Activated naive CD4-positive, alpha-beta T cell treated with anti-CD3 and anti-CD28 coated beads for 36 hours (primary cell): ENCODE results near the gene ROM1. TPM values are rescaled to one million over a fixed set of nuclear protein-coding genes. Genes with fewer than 3 reads are reported as not detected.
"Not testable (repeated sequence)": the region's sequence is repeated elsewhere in the genome, so short reads cannot be mapped to it uniquely, and the experiment has no call there.

ENCODE experiments used
- CTCF ChIA-PET: fragments of 350-600 bp; sonication (Branson Sonifier 250); formaldehyde crosslinking; loops from one replicate; lab custom pipeline; 2021; ENCODE audit warnings: antibody characterized with exemption; lab: Charles Lee
- DNase-seq: peaks from one replicate; pipeline ENCODE4 v3.0.0-alpha.2; 2020
- H3K27ac Mint-ChIP-seq: one replicate; pipeline ENCODE4 v1.8.0; 2021; ENCODE audit warnings: mild to moderate bottlenecking, mixed read lengths
- H3K27me3 Mint-ChIP-seq: one replicate; pipeline ENCODE4 v1.8.0; 2021; ENCODE audit warnings: low read depth, mixed read lengths
- H3K36me3 Mint-ChIP-seq: one replicate; pipeline ENCODE4 v1.8.0; 2021; ENCODE audit warnings: low read depth, mixed read lengths
- H3K4me1 Mint-ChIP-seq: one replicate; pipeline ENCODE4 v1.8.0; 2021; ENCODE audit warnings: low read depth, mixed read lengths
- H3K4me3 Mint-ChIP-seq: one replicate; pipeline ENCODE4 v1.8.0; 2021; ENCODE audit warnings: mild to moderate bottlenecking, moderate library complexity, mixed read lengths
- H3K9me3 Mint-ChIP-seq: one replicate; pipeline ENCODE4 v1.8.0; 2021; ENCODE audit warnings: mixed read lengths
- intact Hi-C: fragments of 100-400 bp; cut with micrococcal nuclease; formaldehyde crosslinking; loops from one replicate; pipeline ENCODE4 v1.15.1; 2023
- total RNA-seq, 2 experiments: library from RNA; stranded (reverse); gene quantifications; one replicate each; pipeline ENCODE4 v1.2.3, GENCODE V29; 2021

The ROM1 gene
- 1 to 10 TPM in 1 of 2 experiments, under 1 TPM in 1; 0.52 to 1.0 TPM for total RNA-seq

- Mint-ChIP-seq H3K36me3 (peaks cover 25% of the 10 kb centered on the region), H3K4me1 (peaks cover 54% of the 10 kb centered on the region), H3K4me3 (peak within 1 kb of the TSS; percentile 99), H3K9me3 (no peaks in the 10 kb centered on the region), H3K27ac (peak within 1 kb of the TSS; percentile 98), H3K27me3 (no peaks in the 10 kb centered on the region)
- intact Hi-C loops = loop anchor here (1.0 to 5.0 kb wide), 5 partner anchors 9 to 160 kb away; partner anchors contain the start of genes B3GAT3, C11orf98, CSKMT and GANAB
- CTCF ChIA-PET = interaction anchor here (0.5 to 5.3 kb wide), 17 partner anchors 8 to 188 kb away, joined by 3 to 28 read pairs (median 4); partner anchors contain the start of genes C11orf98, CSKMT, MTA2 and TUT1
- DNase-seq = peak; percentile 84
Measured at GRCh38 chr11:62612366-62613290, at the start of gene ROM1, which contains the start of gene EML3. ROM1 (plus strand) TSS chr11:62613257; CDS start chr11:62613282, 25 bp downstream. EML3 (minus strand) TSS chr11:62612775; CDS start chr11:62612457, 318 bp downstream.

DNA sequence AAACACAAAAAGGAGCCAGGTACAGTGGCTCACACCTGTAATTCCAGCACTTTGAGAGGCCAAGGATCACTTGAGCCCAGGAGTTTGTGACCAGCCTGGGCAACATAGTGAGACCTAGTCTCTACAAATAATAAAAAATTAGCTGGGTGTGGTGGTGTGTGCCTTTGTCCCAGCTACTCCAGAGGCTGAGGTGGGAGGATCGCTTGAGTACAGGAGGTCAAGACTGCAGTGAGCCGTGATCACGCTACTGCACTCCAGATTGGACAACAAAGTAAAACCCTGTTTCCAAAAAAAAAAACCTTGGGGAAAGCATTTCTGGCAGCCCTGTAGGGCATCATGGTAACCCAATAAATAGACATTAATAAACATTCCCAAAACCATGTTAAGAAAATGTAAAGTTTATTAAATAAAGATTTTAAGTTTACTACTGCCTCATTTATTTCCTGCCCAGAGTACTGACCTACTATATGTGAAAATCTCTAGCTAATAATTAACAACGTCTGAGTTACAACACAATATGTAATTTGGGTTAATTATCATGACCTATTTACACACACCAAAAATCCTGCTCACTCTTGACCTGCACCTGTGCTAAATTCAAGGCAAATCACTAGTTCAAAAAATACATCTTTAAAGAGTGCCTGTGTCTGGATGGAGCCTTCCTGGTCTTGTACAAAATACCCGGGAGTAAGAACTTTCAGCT lies 47.8 kb upstream of the ROM1 start:
- H3K36me3 Mint-ChIP-seq = peaks cover 63% of the 10 kb centered on the region

DNA sequence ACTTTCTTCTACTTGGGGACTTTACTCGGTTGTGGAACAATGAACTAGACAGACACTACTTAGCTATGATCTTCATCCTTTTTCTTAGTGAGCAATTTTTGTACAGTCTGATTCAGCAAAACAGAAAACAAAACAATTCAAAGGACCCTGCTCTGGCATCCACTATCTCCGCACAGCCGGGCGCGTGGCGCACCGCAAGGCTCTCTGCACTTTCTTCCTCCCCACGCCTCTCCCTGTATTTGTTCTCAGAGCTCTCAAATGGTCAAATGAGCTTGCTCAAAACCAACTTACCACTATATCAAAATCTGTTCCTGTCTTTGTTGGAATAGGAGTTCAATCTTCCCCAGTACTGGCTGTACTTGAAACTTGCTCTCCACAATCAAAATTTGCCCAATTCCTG lies 46.8 kb upstream of the ROM1 start:
- Mint-ChIP-seq H3K27ac (peak overlapping the region; percentile 2), H3K9me3 (no peaks in the 10 kb centered on the region), H3K36me3 (peaks cover 66% of the 10 kb centered on the region), H3K4me3 (no peak overlapping the region), H3K27me3 (no peaks in the 10 kb centered on the region), H3K4me1 (peaks cover 57% of the 10 kb centered on the region)
- DNase-seq = no peak
- CTCF ChIA-PET = interaction anchor here (0.9 to 2.1 kb wide), 4 partner anchors 9 to 142 kb away, joined by 3 to 12 read pairs (median 5); partner anchors contain the start of gene TUT1
- intact Hi-C loops = no loop called here

More for the DNA sequence above, 47.8 kb upstream of the ROM1 start:
- DNase-seq = no peak
- CTCF ChIA-PET = interaction anchor here (0.6 to 2.1 kb wide), 8 partner anchors 8 to 337 kb away, joined by 3 to 12 read pairs (median 3); partner anchors contain the start of gene TUT1
- Mint-ChIP-seq H3K4me1 (peaks cover 59% of the 10 kb centered on the region), H3K27me3 (no peaks in the 10 kb centered on the region), H3K27ac (no peak overlapping the region), H3K4me3 (no peak overlapping the region), H3K9me3 (no peaks in the 10 kb centered on the region)
- intact Hi-C loops = no loop called here

DNA sequence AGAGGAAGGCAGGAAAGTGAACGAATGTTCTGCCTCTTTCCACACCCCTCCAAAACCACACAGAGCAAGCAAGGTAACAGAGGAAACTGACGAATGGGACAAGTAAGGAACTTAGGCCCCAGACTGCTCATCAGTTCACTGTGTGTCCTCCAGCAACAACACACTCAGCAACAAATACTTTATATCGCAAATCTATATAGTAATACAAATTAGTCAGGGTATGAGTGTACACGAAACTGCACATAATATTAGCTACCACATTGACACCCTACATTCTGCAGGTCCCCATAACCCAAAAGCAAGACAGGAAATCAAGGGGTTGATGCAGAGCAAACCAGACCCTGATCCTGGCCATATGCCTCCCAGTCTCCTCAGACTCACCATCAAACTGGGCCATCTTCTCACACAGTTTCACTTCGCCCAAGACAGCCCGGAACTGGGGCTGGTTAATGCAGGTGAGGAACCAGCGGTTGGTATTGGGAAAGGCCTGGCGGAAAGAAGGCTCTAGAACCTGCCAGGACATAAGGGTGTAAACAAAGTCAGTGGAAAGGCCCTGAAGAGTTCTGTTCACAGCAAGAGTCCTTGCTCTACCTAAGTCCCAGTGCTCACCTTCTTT lies 45.9 kb upstream of the ROM1 start:
- CTCF ChIA-PET = interaction anchor here (1.1 to 2.1 kb wide), 4 partner anchors 10 to 172 kb away, joined by 3 to 12 read pairs (median 4); no protein-coding TSS in a partner anchor
- H3K27ac Mint-ChIP-seq = peak overlapping the region; percentile 67
- H3K9me3 Mint-ChIP-seq = no peaks in the 10 kb centered on the region
- intact Hi-C loops = no loop called here
- peaks cover 69% of the 10 kb centered on the region for H3K36me3 Mint-ChIP-seq
- peaks cover 59% of the 10 kb centered on the region for H3K4me1 Mint-ChIP-seq
- H3K27me3 Mint-ChIP-seq = no peaks in the 10 kb centered on the region
- no peak for DNase-seq
- H3K4me3 Mint-ChIP-seq = no peak overlapping the region

DNA sequence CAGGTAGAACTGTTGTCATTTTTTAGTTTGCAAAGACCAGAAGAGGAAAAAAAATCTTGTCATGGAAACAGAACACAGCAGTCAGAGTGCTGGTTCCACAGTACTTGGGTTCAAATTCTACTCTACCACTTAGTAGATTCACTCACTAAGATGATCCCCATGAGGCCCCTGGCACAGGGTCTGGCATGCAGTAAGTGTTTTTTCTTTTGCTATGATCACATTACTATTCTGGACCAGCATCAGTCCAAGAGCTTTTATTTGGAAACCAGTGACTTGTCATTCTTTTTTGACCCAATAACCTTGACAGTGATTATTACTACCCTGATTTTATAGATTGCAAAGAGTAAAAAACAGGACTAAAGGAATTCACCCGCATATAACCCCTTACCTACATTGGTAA lies 43.4 kb upstream of the ROM1 start:
- Mint-ChIP-seq H3K9me3 (no peaks in the 10 kb centered on the region), H3K4me3 (no peak overlapping the region), H3K4me1 (peaks cover 61% of the 10 kb centered on the region), H3K27me3 (no peaks in the 10 kb centered on the region), H3K36me3 (peaks cover 76% of the 10 kb centered on the region), H3K27ac (peak overlapping the region; percentile 55)
- DNase-seq = no peak
- CTCF ChIA-PET = interaction anchor here (1.0 to 2.4 kb wide), 3 partner anchors 16 to 145 kb away, joined by 3 to 8 read pairs (median 7); no protein-coding TSS in a partner anchor
- intact Hi-C loops = loop anchor here (5.0 kb wide), 1 partner anchor 273 kb away; no protein-coding TSS in a partner anchor

DNA sequence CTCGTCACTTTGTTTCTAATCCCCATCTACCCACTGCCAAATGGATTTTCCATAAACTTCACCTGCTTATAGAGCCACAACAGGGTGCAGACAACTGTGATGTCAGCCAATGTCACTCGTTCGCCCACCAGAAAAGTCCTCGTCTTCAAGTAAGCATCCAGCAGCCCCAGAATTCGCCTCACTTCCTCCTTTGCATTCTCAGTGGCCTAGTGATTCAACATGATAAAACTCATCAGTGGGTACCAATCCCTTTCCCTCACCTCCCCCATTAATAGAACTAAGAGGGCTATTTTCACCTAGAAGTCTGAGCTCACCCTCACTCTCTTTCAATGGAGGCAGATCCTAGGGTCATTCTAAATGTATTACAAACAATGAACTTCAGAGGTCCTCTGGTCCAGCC lies 42.2 kb upstream of the ROM1 start:
- Mint-ChIP-seq H3K36me3 (peaks cover 73% of the 10 kb centered on the region), H3K27ac (peak overlapping the region; percentile 97), H3K4me1 (peaks cover 64% of the 10 kb centered on the region), H3K4me3 (peak overlapping the region; percentile 1)
- DNase-seq, H3K9me3 Mint-ChIP-seq, H3K27me3 Mint-ChIP-seq: not testable (repeated sequence)
- CTCF ChIA-PET = interaction anchor here (0.7 to 2.4 kb wide), 4 partner anchors 10 to 71 kb away, joined by 3 to 8 read pairs (median 5); no protein-coding TSS in a partner anchor
- intact Hi-C loops = loop anchor here (5.0 kb wide), 1 partner anchor 271 kb away; no protein-coding TSS in a partner anchor

GRCh38 chr11:62571493-62571892 lies 41.6 kb upstream of the ROM1 start:
- H3K36me3 Mint-ChIP-seq = peaks cover 69% of the 10 kb centered on the region
- intact Hi-C loops = loop anchor here (5.0 kb wide), 1 partner anchor 271 kb away; no protein-coding TSS in a partner anchor
- DNase-seq, H3K9me3 Mint-ChIP-seq, H3K27me3 Mint-ChIP-seq: not testable (repeated sequence)
- peak overlapping the region; percentile 97 for H3K27ac Mint-ChIP-seq
- peaks cover 58% of the 10 kb centered on the region for H3K4me1 Mint-ChIP-seq
- peak overlapping the region; percentile 95 for H3K4me3 Mint-ChIP-seq
- CTCF ChIA-PET = interaction anchor here (0.7 to 2.4 kb wide), 4 partner anchors 14 to 70 kb away, joined by 3 to 8 read pairs (median 6); no protein-coding TSS in a partner anchor

- Mint-ChIP-seq H3K4me1 (peaks cover 49% of the 10 kb centered on the region), H3K27ac (peak overlapping the region; percentile 97)
- intact Hi-C loops = loop anchor here (5.0 kb wide), 1 partner anchor 270 kb away; no protein-coding TSS in a partner anchor
Measured at GRCh38 chr11:62572431-62572830, 40.6 kb upstream of the ROM1 start.

DNA sequence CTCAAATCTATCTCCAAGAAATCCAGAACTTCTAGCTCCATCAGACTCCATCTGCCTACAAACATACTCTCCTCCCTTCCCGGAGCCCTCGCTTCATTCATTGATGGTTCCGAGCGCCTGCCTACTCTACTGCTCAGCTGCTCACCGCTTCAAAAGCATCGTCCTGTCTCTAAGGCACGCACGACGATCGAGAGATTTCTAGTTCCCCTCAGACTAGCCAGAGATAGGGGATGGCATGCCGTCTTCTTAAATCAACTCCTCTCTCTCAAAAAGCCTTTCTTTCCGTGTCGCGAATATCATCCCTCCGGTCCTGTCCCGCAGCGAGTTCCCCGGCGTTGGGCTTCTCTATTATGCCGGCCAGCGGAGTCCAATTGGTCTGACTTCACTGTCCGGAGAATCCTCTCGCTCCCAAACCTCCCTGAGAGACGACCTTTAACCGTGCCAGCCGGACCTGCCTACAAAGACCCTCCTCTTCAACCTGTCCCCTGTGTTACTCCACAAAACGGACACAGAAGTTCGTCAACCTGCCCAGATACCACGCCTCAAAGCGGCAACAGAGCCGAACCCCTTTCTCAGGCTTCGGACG lies 40.0 kb upstream of the ROM1 start:
- peaks cover 47% of the 10 kb centered on the region for H3K4me1 Mint-ChIP-seq
- peaks cover 64% of the 10 kb centered on the region for H3K36me3 Mint-ChIP-seq
- H3K9me3 Mint-ChIP-seq = no peaks in the 10 kb centered on the region
- intact Hi-C loops = loop anchor here (1.0 to 5.0 kb wide), 2 partner anchors 13 to 269 kb away; no protein-coding TSS in a partner anchor
- peak; percentile 46 for DNase-seq
- no peaks in the 10 kb centered on the region for H3K27me3 Mint-ChIP-seq
- peak overlapping the region; percentile 97 for H3K27ac Mint-ChIP-seq
- peak overlapping the region; percentile 95 for H3K4me3 Mint-ChIP-seq
- CTCF ChIA-PET = interaction anchor here (0.6 to 2.7 kb wide), 7 partner anchors 13 to 178 kb away, joined by 3 to 11 read pairs (median 6); partner anchors contain the start of gene TUT1

More at GRCh38 chr11:62572431-62572830, 40.6 kb upstream of the ROM1 start:
- no peak for DNase-seq
- H3K36me3 Mint-ChIP-seq = peaks cover 65% of the 10 kb centered on the region
- H3K27me3 Mint-ChIP-seq = no peaks in the 10 kb centered on the region
- H3K4me3 Mint-ChIP-seq = peak overlapping the region; percentile 95
- CTCF ChIA-PET = interaction anchor here (0.6 to 2.7 kb wide), 4 partner anchors 12 to 283 kb away, joined by 4 to 10 read pairs (median 7); no protein-coding TSS in a partner anchor
- no peaks in the 10 kb centered on the region for H3K9me3 Mint-ChIP-seq

DNA sequence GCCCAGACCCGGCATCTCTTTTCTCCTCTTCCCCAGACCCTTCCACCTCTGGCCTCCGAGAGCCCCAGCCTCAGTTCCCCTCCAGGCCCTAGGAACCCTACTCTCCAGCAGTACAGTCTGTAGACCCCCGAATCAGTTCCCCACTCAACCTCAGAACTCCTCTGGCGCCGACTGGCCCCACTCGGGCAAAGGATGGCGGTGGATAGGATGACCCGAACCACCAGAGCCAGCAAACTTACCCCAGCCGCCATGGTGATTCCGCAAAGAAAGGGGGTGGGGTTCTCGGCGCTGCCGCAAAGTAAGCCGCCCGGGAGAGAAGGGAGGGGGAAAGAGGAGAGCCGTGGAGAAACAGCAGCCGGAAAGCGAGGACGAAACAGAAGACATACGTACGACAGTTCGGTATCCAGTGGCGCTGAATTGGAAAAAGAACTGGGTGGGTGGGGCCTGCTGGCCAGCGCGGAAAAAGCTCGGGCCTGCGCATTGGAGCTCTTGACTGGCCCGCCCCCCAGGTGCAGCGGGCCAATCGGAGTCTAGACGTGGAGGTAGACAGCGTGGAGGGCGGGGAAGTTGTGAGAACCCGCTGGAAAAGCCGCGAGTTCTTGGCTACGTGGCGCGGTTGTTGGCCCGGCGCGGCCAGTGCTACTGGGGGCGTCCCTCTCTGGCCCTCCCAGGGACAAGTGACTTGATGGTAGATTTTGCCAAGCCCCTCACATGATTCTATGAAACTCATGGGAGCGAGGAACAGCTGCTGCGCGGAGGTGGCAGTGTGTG lies 39.3 kb upstream of the ROM1 start, which contains the start of gene EEF1G:
Gene EEF1G, minus strand, starts transcription at position 300 of the 771 bp plus-strand sequence. Its CDS starts 49 bp downstream, at position 251.
- peaks cover 44% of the 10 kb centered on the region for H3K4me1 Mint-ChIP-seq
- intact Hi-C loops = loop anchor here (1.0 to 5.0 kb wide), 8 partner anchors 13 to 269 kb away; partner anchors contain the start of genes GANAB, HNRNPUL2 and TUT1
- H3K36me3 Mint-ChIP-seq = peaks cover 63% of the 10 kb centered on the region
- H3K27ac Mint-ChIP-seq = peak within 1 kb of the TSS; percentile 97
- no peaks in the 10 kb centered on the region for H3K9me3 Mint-ChIP-seq
- H3K27me3 Mint-ChIP-seq = no peaks in the 10 kb centered on the region
- CTCF ChIA-PET = interaction anchor here (0.6 to 2.7 kb wide), 6 partner anchors 13 to 179 kb away, joined by 3 to 11 read pairs (median 6); partner anchors contain the start of gene TUT1
- peak; percentile 99 for DNase-seq
- H3K4me3 Mint-ChIP-seq = peak within 1 kb of the TSS; percentile 95
